GM23338 (cell line): ENCODE measurements around the gene PLAC8L1.

Experiments used
- CREB1 ChIP-seq: fragments of 250-450 bp; sonication (Bioruptor Pico); IDR thresholded peaks from 2 replicates; pipeline ENCODE4 v1.5.0; 2020; ENCODE audit warnings: low read depth, mild to moderate bottlenecking, moderate library complexity
- EZH2 ChIP-seq: fragments of 200-600 bp; sonication (generic); IDR thresholded peaks from one replicate; pipeline ENCODE4 v1.8.0; 2017; ENCODE audit warnings: antibody characterized with exemption, mild to moderate bottlenecking, low read depth; ENCODE audit not compliant: unreplicated experiment

DNA sequence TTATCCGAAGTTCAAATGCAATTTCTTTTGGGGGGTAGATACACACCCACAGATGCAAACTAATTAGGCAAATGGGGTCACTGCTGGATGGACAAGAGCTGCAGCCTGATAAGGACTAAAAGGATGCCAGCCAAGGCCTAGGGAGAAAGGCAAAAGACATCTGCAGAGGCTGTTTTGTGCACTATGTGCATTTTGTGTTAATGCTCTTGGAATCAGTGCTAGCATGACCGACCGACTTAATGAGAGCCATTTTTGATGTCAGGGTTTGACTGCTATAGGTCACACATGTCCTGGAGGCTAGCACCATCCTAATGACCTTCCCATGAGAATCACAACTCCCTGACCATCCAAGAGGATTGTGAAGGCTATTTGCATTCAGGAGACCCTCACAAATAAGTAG is 34.6 kb downstream of the PLAC8L1 start:
- TF ChIP-seq EZH2 (no peak), CREB1 (CRISPR knock-in tag) (no peak)
